Ishikawa (cell line): ENCODE results near the gene SUGP1.

ENCODE experiments used
- CEBPB ChIP-seq: IDR thresholded peaks from 2 replicates; pipeline ENCODE4 v1.6.1; 2012
- CREB1 ChIP-seq: IDR thresholded peaks from 2 replicates; pipeline ENCODE4 v1.6.1; 2012; ENCODE audit warnings: low read depth
- EP300 ChIP-seq: IDR thresholded peaks from 2 replicates; pipeline ENCODE4 v1.6.1; 2012; ENCODE audit warnings: borderline replicate concordance
- FOXM1 ChIP-seq: IDR thresholded peaks from 2 replicates; pipeline ENCODE4 v1.6.1; 2012; ENCODE audit warnings: low read depth, borderline replicate concordance
- RAD21 ChIP-seq: IDR thresholded peaks from 2 replicates; pipeline ENCODE4 v1.6.1; 2012; ENCODE audit warnings: low read depth
- TAF1 ChIP-seq: IDR thresholded peaks from 2 replicates; pipeline ENCODE4 v1.6.1; 2012; ENCODE audit warnings: low read depth, mild to moderate bottlenecking
- TEAD4 ChIP-seq: IDR thresholded peaks from 2 replicates; pipeline ENCODE4 v1.6.1; 2012
- YY1 ChIP-seq: IDR thresholded peaks from 2 replicates; pipeline ENCODE4 v1.6.1; 2012; ENCODE audit warnings: low read depth
- ZBTB7A ChIP-seq: IDR thresholded peaks from 2 replicates; pipeline ENCODE4 v1.6.1; 2012; ENCODE audit warnings: low read depth
- TF ChIP-seq, protein P1 (sequence below): IDR thresholded peaks from 2 replicates; pipeline ENCODE4 v1.6.1; 2012
- TF ChIP-seq, protein P2 (sequence below): IDR thresholded peaks from 2 replicates; pipeline ENCODE4 v1.6.1; 2012; ENCODE audit warnings: low read depth, mild to moderate bottlenecking
- TF ChIP-seq, protein P3 (sequence below): IDR thresholded peaks from 2 replicates; pipeline ENCODE4 v1.6.1; 2012

- TF ChIP-seq, protein P1, sequence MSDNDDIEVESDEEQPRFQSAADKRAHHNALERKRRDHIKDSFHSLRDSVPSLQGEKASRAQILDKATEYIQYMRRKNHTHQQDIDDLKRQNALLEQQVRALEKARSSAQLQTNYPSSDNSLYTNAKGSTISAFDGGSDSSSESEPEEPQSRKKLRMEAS, result no peak
- no peak for TF ChIP-seq EP300
- TF ChIP-seq YY1, result no peak
- TF ChIP-seq, protein P2, sequence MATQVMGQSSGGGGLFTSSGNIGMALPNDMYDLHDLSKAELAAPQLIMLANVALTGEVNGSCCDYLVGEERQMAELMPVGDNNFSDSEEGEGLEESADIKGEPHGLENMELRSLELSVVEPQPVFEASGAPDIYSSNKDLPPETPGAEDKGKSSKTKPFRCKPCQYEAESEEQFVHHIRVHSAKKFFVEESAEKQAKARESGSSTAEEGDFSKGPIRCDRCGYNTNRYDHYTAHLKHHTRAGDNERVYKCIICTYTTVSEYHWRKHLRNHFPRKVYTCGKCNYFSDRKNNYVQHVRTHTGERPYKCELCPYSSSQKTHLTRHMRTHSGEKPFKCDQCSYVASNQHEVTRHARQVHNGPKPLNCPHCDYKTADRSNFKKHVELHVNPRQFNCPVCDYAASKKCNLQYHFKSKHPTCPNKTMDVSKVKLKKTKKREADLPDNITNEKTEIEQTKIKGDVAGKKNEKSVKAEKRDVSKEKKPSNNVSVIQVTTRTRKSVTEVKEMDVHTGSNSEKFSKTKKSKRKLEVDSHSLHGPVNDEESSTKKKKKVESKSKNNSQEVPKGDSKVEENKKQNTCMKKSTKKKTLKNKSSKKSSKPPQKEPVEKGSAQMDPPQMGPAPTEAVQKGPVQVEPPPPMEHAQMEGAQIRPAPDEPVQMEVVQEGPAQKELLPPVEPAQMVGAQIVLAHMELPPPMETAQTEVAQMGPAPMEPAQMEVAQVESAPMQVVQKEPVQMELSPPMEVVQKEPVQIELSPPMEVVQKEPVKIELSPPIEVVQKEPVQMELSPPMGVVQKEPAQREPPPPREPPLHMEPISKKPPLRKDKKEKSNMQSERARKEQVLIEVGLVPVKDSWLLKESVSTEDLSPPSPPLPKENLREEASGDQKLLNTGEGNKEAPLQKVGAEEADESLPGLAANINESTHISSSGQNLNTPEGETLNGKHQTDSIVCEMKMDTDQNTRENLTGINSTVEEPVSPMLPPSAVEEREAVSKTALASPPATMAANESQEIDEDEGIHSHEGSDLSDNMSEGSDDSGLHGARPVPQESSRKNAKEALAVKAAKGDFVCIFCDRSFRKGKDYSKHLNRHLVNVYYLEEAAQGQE, result no peak
- TF ChIP-seq CEBPB, result no peak
- TF ChIP-seq RAD21, result no peak
- TF ChIP-seq CREB1, result no peak
- TF ChIP-seq TEAD4, result no peak
- TF ChIP-seq, protein P3, sequence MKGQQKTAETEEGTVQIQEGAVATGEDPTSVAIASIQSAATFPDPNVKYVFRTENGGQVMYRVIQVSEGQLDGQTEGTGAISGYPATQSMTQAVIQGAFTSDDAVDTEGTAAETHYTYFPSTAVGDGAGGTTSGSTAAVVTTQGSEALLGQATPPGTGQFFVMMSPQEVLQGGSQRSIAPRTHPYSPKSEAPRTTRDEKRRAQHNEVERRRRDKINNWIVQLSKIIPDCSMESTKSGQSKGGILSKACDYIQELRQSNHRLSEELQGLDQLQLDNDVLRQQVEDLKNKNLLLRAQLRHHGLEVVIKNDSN, result no peak
- TF ChIP-seq FOXM1, result no peak
- no peak for TF ChIP-seq TAF1
- TF ChIP-seq ZBTB7A, result no peak
These were observed 15.3 kb upstream of the SUGP1 start for GRCh38 chr19:19335408-19336158.
